DMS153 treated with DMSO at 0.1 percent for 48 hours (cell line): ENCODE results near the gene TEX12.
A peak's percentile ranks its signal among the peaks of the same experiment; 100 is the strongest.

ENCODE experiments used
- DNase-seq: peaks from one replicate; lab custom pipeline; 2025; ENCODE audit not compliant: unreplicated experiment; lab: John Stamatoyannopoulos, UW

The TEX12 gene

GRCh38 chr11:112210890-112211289 lies 43.7 kb downstream of the TEX12 start:
- DNase-seq, result no peak

GRCh38 chr11:112211536-112211935 lies 44.4 kb downstream of the TEX12 start:
- no peak for DNase-seq

- no peak for DNase-seq
These were observed 45.1 kb downstream of the TEX12 start for GRCh38 chr11:112212290-112212689.

- no peak for DNase-seq
These were observed 45.5 kb downstream of the TEX12 start for GRCh38 chr11:112212710-112213109.

- DNase-seq, result no peak
These were observed 46.6 kb downstream of the TEX12 start for GRCh38 chr11:112213753-112214152.

- DNase-seq, result no peak
These were observed 48.4 kb downstream of the TEX12 start for GRCh38 chr11:112215621-112216020.

- no peak for DNase-seq
These were observed 49.5 kb downstream of the TEX12 start for GRCh38 chr11:112216561-112217105.

GRCh38 chr11:112219476-112220232 lies 52.5 kb downstream of the TEX12 start:
- peak; percentile 61 for DNase-seq

GRCh38 chr11:112221274-112221835 lies 54.2 kb downstream of the TEX12 start:
- DNase-seq, result no peak
